Fibroblast of peridontal ligament (primary cell): ENCODE results near the gene TMEM178B.
A peak's percentile ranks its signal among the peaks of the same experiment; 100 is the strongest.
"Not testable (repeated sequence)": the region's sequence is repeated elsewhere in the genome, so short reads cannot be mapped to it uniquely, and the experiment has no call there.

ENCODE experiments used
- DNase-seq: peaks from one replicate; pipeline ENCODE4 v3.0.0-alpha.2; 2010; ENCODE audit errors: extremely low read depth

TMEM178B gene

GRCh38 chr7:141356161-141356560 lies 282.3 kb downstream of the TMEM178B start:
- DNase-seq, result no peak

GRCh38 chr7:141358386-141358785 lies 284.5 kb downstream of the TMEM178B start:
- DNase-seq, result no peak

- no peak for DNase-seq
Observed at GRCh38 chr7:141359262-141359661, 285.4 kb downstream of the TMEM178B start.

- DNase-seq, result no peak
Observed at GRCh38 chr7:141359740-141360415, 286.0 kb downstream of the TMEM178B start.

GRCh38 chr7:141360416-141360760 lies 286.5 kb downstream of the TMEM178B start:
- no peak for DNase-seq

- DNase-seq, result no peak
Observed at GRCh38 chr7:141360803-141361202, 286.9 kb downstream of the TMEM178B start.

GRCh38 chr7:141361479-141361878 lies 287.6 kb downstream of the TMEM178B start:
- no peak for DNase-seq

GRCh38 chr7:141361960-141362359 lies 288.1 kb downstream of the TMEM178B start:
- DNase-seq, result no peak

- DNase-seq, result peak; percentile 0
Observed at GRCh38 chr7:141362580-141363435, 288.9 kb downstream of the TMEM178B start.

- DNase-seq, result no peak
Observed at GRCh38 chr7:141363748-141364147, 289.9 kb downstream of the TMEM178B start.

GRCh38 chr7:141366091-141366621 lies 292.3 kb downstream of the TMEM178B start:
- no peak for DNase-seq

GRCh38 chr7:141369422-141369821 lies 295.6 kb downstream of the TMEM178B start:
- no peak for DNase-seq

GRCh38 chr7:141370178-141370577 lies 296.3 kb downstream of the TMEM178B start:
- DNase-seq, result no peak

GRCh38 chr7:141370650-141371049 lies 296.8 kb downstream of the TMEM178B start:
- DNase-seq, result no peak

GRCh38 chr7:141374425-141374824 lies 300.6 kb downstream of the TMEM178B start:
- DNase-seq, result no peak

GRCh38 chr7:141375442-141375841 lies 301.6 kb downstream of the TMEM178B start:
- no peak for DNase-seq

- no peak for DNase-seq
Observed at GRCh38 chr7:141377906-141378305, 304.0 kb downstream of the TMEM178B start.

- no peak for DNase-seq
Observed at GRCh38 chr7:141378405-141378804, 304.5 kb downstream of the TMEM178B start.

- no peak for DNase-seq
Observed at GRCh38 chr7:141381794-141382427, 308.0 kb downstream of the TMEM178B start.

- not testable (repeated sequence) for DNase-seq
Observed at GRCh38 chr7:141383356-141383755, 309.5 kb downstream of the TMEM178B start.

GRCh38 chr7:141386881-141387280 lies 313.0 kb downstream of the TMEM178B start:
- DNase-seq, result no peak

- DNase-seq, result no peak
Observed at GRCh38 chr7:141387521-141388217, 313.8 kb downstream of the TMEM178B start.
